Activated CD4-positive, alpha-beta T cell treated with anti-CD3 and anti-CD28 coated beads, Interleukin-2, amount 50 U/mL, for 16 hours (primary cell): ENCODE measurements around the gene TMEM163.
"Not testable (repeated sequence)": the region's sequence is repeated elsewhere in the genome, so short reads cannot be mapped to it uniquely, and the experiment has no call there.

Experiments used
- DNase-seq: peaks from one replicate; pipeline ENCODE4 v3.0.0-alpha.2; 2020

TMEM163 gene

GRCh38 chr2:134718817-134719814, at the start of gene TMEM163:
Gene TMEM163, minus strand, starts transcription at chr2:134719000.
- no peak for DNase-seq

GRCh38 chr2:134766583-134766982, 47.8 kb upstream of the TMEM163 start:
- no peak for DNase-seq

GRCh38 chr2:134765987-134766386, 47.2 kb upstream of the TMEM163 start:
- DNase-seq: no peak

- no peak for DNase-seq
Measured at GRCh38 chr2:134764164-134764563, 45.4 kb upstream of the TMEM163 start.

- DNase-seq: no peak
Measured at GRCh38 chr2:134763164-134763710, 44.4 kb upstream of the TMEM163 start.

- no peak for DNase-seq
Measured at GRCh38 chr2:134762508-134762907, 43.7 kb upstream of the TMEM163 start.

GRCh38 chr2:134760385-134760784, 41.6 kb upstream of the TMEM163 start:
- no peak for DNase-seq

GRCh38 chr2:134758633-134759032, 39.8 kb upstream of the TMEM163 start:
- no peak for DNase-seq

- not testable (repeated sequence) for DNase-seq
Measured at GRCh38 chr2:134751981-134752380, 33.2 kb upstream of the TMEM163 start.

GRCh38 chr2:134745546-134745945, 26.7 kb upstream of the TMEM163 start:
- no peak for DNase-seq

- DNase-seq: no peak
Measured at GRCh38 chr2:134745023-134745422, 26.2 kb upstream of the TMEM163 start.

- no peak for DNase-seq
Measured at GRCh38 chr2:134739879-134740301, 21.1 kb upstream of the TMEM163 start.

- no peak for DNase-seq
Measured at GRCh38 chr2:134739236-134739878, 20.6 kb upstream of the TMEM163 start.

GRCh38 chr2:134738141-134738870, 19.5 kb upstream of the TMEM163 start:
- no peak for DNase-seq

- no peak for DNase-seq
Measured at GRCh38 chr2:134737671-134738070, 18.9 kb upstream of the TMEM163 start.

GRCh38 chr2:134736167-134736880, 17.5 kb upstream of the TMEM163 start:
- DNase-seq: no peak

- DNase-seq: no peak
Measured at GRCh38 chr2:134728163-134728562, 9.4 kb upstream of the TMEM163 start.

GRCh38 chr2:134727385-134727784, 8.6 kb upstream of the TMEM163 start:
- no peak for DNase-seq

GRCh38 chr2:134726645-134727044, 7.8 kb upstream of the TMEM163 start:
- no peak for DNase-seq

GRCh38 chr2:134725876-134726275, 7.1 kb upstream of the TMEM163 start:
- DNase-seq: no peak

- no peak for DNase-seq
Measured at GRCh38 chr2:134724341-134724740, 5.5 kb upstream of the TMEM163 start.

GRCh38 chr2:134723742-134724141, 4.9 kb upstream of the TMEM163 start:
- not testable (repeated sequence) for DNase-seq
